SK-N-SH (cell line): ENCODE data around the gene SMAP2. TPM values are rescaled to one million over a fixed set of nuclear protein-coding genes. Genes with fewer than 3 reads are reported as not detected.

ENCODE experiments used
- CTCF ChIA-PET: fragments of 300-600, 350-600 bp; formaldehyde crosslinking; extraction: SDS; loops from one replicate; lab custom pipeline; 2021; lab: Yijun Ruan, JAX
- POLR2A ChIA-PET: fragments of 350-600 bp; sonication (Branson Sonifier 250); formaldehyde crosslinking; extraction: SDS; loops from one replicate; lab custom pipeline; 2020; ENCODE audit warnings: antibody characterized with exemption, inconsistent platforms; lab: Yijun Ruan, JAX
- DNase-seq: peaks from one replicate; pipeline ENCODE4 v3.0.0; 2012
- H2AFZ ChIP-seq: fragments of 200-600 bp; sonication (generic); 2 replicates; pipeline ENCODE4 v1.8.1; 2016; ENCODE audit warnings: antibody characterized with exemption, mild to moderate bottlenecking, low read depth
- H3F3A ChIP-seq: fragments of 200-600 bp; sonication (generic); replicated peaks from 2 replicates; pipeline ENCODE3; 2016; ENCODE audit warnings: antibody characterized with exemption, mild to moderate bottlenecking; ENCODE audit not compliant: insufficient read depth
- H3K27ac ChIP-seq, 2 experiments: fragments of 200-500 bp in 1 of 2; fragments of 200-600 bp in 1 of 2; sonication (Bioruptor generic) in 1 of 2; sonication (generic), shearing (Covaris generic) in 1 of 2; 2 replicates each; pipeline versions ENCODE4 v1.5.1 to v1.6.1; 2014 to 2016; ENCODE audit warnings: low read depth in 2 of 2, inconsistent platforms in 1 of 2, low read length in 1 of 2, mild to moderate bottlenecking in 1 of 2, mixed read lengths in 1 of 2
- H3K27me3 ChIP-seq: fragments of 200-600 bp; sonication (generic), shearing (Covaris generic); 2 replicates; pipeline ENCODE4 v1.6.1; 2016; ENCODE audit warnings: mixed run types; ENCODE audit not compliant: insufficient read depth
- H3K36me3 ChIP-seq, 2 experiments: fragments of 200-500 bp in 1 of 2; fragments of 200-600 bp in 1 of 2; sonication (Bioruptor generic) in 1 of 2; sonication (generic) in 1 of 2; replicated peaks in 1 of 2; 2 replicates each; pipeline versions ENCODE3 to v1.5.1; 2014 to 2016; ENCODE audit warnings: low read length in 1 of 2, mild to moderate bottlenecking in 1 of 2; ENCODE audit not compliant: insufficient read depth in 2 of 2, control insufficient read depth in 1 of 2
- H3K4me1 ChIP-seq, 2 experiments: fragments of 200-500 bp in 1 of 2; fragments of 200-600 bp in 1 of 2; sonication (Bioruptor generic) in 1 of 2; sonication (generic), shearing (Covaris generic) in 1 of 2; 2 replicates each; pipeline versions ENCODE4 v1.5.1 to v1.6.1; 2014 to 2016; ENCODE audit warnings: low read depth in 1 of 2, low read length in 1 of 2, mixed run types in 1 of 2; ENCODE audit not compliant: insufficient read depth in 2 of 2, control insufficient read depth in 1 of 2
- H3K4me2 ChIP-seq: fragments of 200-600 bp; sonication (generic), shearing (Covaris generic); 2 replicates; pipeline ENCODE4 v1.6.1; 2017; ENCODE audit warnings: mixed run types
- H3K4me3 ChIP-seq, 2 experiments: fragments of 200-500 bp in 1 of 2; fragments of 200-600 bp in 1 of 2; sonication (Bioruptor generic) in 1 of 2; sonication (generic), shearing (Covaris generic) in 1 of 2; 2 replicates each; pipeline versions ENCODE4 v1.5.1 to v1.8.1; 2014 to 2016; ENCODE audit warnings: low read depth in 2 of 2, inconsistent platforms in 1 of 2, low read length in 1 of 2, mild to moderate bottlenecking in 1 of 2, mixed read lengths in 1 of 2, moderate library complexity in 1 of 2
- H3K79me2 ChIP-seq: fragments of 200-600 bp; sonication (generic); 2 replicates; pipeline ENCODE4 v1.8.1; 2017; ENCODE audit warnings: mild to moderate bottlenecking; ENCODE audit not compliant: insufficient read depth
- H3K9ac ChIP-seq: fragments of 200-600 bp; sonication (generic); 2 replicates; pipeline ENCODE4 v1.6.1; 2017; ENCODE audit warnings: mixed run types
- H3K9me2 ChIP-seq: fragments of 200-600 bp; sonication (generic); 2 replicates; pipeline ENCODE4 v1.6.1; 2017; ENCODE audit warnings: mixed run types
- H3K9me3 ChIP-seq: fragments of 200-600 bp; sonication (generic); 2 replicates; pipeline ENCODE4 v1.6.1; 2017; ENCODE audit warnings: mixed run types, mild to moderate bottlenecking, moderate library complexity
- H4K20me1 ChIP-seq: fragments of 200-600 bp; sonication (generic); 2 replicates; pipeline ENCODE4 v1.6.1; 2017; ENCODE audit warnings: mild to moderate bottlenecking, mixed run types; ENCODE audit not compliant: insufficient read depth
- EP300 ChIP-seq, 2 experiments: IDR thresholded peaks; 2 replicates each; pipeline versions ENCODE4 v1.4.0 to v1.6.1; 2012; ENCODE audit warnings: borderline replicate concordance in 1 of 2, low read depth in 1 of 2, low read length in 1 of 2
- EZH2phosphoT487 ChIP-seq: fragments of 200-600 bp; sonication (generic); IDR thresholded peaks from 2 replicates; pipeline ENCODE4 v1.6.1; 2017; ENCODE audit warnings: low read depth, mixed run types, mild to moderate bottlenecking, antibody characterized with exemption, moderate library complexity, borderline replicate concordance
- FOSL2 ChIP-seq: IDR thresholded peaks from 2 replicates; pipeline ENCODE4 v1.4.0; 2012; ENCODE audit warnings: low read depth, mild to moderate bottlenecking, moderate library complexity, borderline replicate concordance
- FOXJ3 ChIP-seq: sonication (generic); formaldehyde crosslinking; IDR thresholded peaks from 2 replicates; pipeline ENCODE4 v1.5.1; 2020; ENCODE audit warnings: mild to moderate bottlenecking, missing genetic modification reagents
- GABPA ChIP-seq: IDR thresholded peaks from 2 replicates; pipeline ENCODE4 v1.4.0; 2012; ENCODE audit warnings: low read depth, mild to moderate bottlenecking
- GATA2 ChIP-seq: sonication (generic); formaldehyde crosslinking; IDR thresholded peaks from 2 replicates; pipeline ENCODE4 v1.5.0; 2020; ENCODE audit warnings: mild to moderate bottlenecking, missing genetic modification reagents
- NFIC ChIP-seq: IDR thresholded peaks from 2 replicates; pipeline ENCODE4 v1.4.0; 2012; ENCODE audit warnings: borderline replicate concordance
- NRF1 ChIP-seq: IDR thresholded peaks from 2 replicates; pipeline ENCODE4 v1.6.1; 2012; ENCODE audit warnings: low read depth, mild to moderate bottlenecking, low read length
- RAD21 ChIP-seq: IDR thresholded peaks from 2 replicates; pipeline ENCODE4 v1.6.1; 2012; ENCODE audit warnings: mild to moderate bottlenecking, low read length
- RCOR1 ChIP-seq: fragments of 150-350 bp; IDR thresholded peaks from 2 replicates; pipeline ENCODE4 v1.6.1; 2017; ENCODE audit warnings: antibody characterized with exemption, low read length
- RFX5 ChIP-seq: IDR thresholded peaks from 2 replicates; pipeline ENCODE4 v1.6.1; 2012; ENCODE audit warnings: mild to moderate bottlenecking, improper control_type of control experiment, low read length
- SIN3A ChIP-seq: IDR thresholded peaks from 2 replicates; pipeline ENCODE4 v1.6.1; 2012; ENCODE audit warnings: low read depth, mild to moderate bottlenecking, low read length, moderate library complexity, borderline replicate concordance
- SMC3 ChIP-seq: IDR thresholded peaks from 2 replicates; pipeline ENCODE4 v1.6.1; 2012; ENCODE audit warnings: low read depth, low read length, improper control_type of control experiment
- TAF1 ChIP-seq: IDR thresholded peaks from 2 replicates; pipeline ENCODE4 v1.6.1; 2012; ENCODE audit warnings: low read depth, mild to moderate bottlenecking, low read length, moderate library complexity, borderline replicate concordance
- TCF12 ChIP-seq: IDR thresholded peaks from 2 replicates; pipeline ENCODE4 v1.4.0; 2012
- TEAD4 ChIP-seq: IDR thresholded peaks from 2 replicates; pipeline ENCODE4 v1.4.0; 2012; ENCODE audit warnings: mild to moderate bottlenecking, borderline replicate concordance; ENCODE audit not compliant: insufficient read depth
- YY1 ChIP-seq: IDR thresholded peaks from 2 replicates; pipeline ENCODE4 v1.4.0; 2012; ENCODE audit warnings: low read depth, mild to moderate bottlenecking
- WGBS: methylation state at CpG from one replicate; pipeline ENCODE4 v1.1.6; 2017; ENCODE audit warnings: low lambda C conversion rate; 5-methylcytosine and 5-hydroxymethylcytosine counted together
- polyA plus RNA-seq, 3 experiments: library from polyadenylated mRNA; depleted of rRNA; stranded (reverse); fragments of >200 nt; gene quantifications; 2 replicates each; pipeline ENCODE4 v1.2.3, GENCODE V29; 2012
- TF ChIP-seq, protein P1 (sequence below): fragments of 200-600 bp; sonication (generic); IDR thresholded peaks from 2 replicates; pipeline ENCODE4 v1.6.1; 2017; ENCODE audit warnings: antibody characterized with exemption, mild to moderate bottlenecking, moderate library complexity
- TF ChIP-seq, protein P2 (sequence below): IDR thresholded peaks from 2 replicates; pipeline ENCODE4 v1.6.1; 2012; ENCODE audit warnings: mild to moderate bottlenecking, low read depth, low read length, moderate library complexity
- TF ChIP-seq, protein P3 (sequence below): fragments of 150-350 bp; IDR thresholded peaks from 2 replicates; pipeline ENCODE4 v1.6.1; 2016; ENCODE audit warnings: mild to moderate bottlenecking, low read depth, low read length

SMAP2 gene
- polyA plus RNA-seq, 1 of the 3 experiments (the other 2 are of a cell fraction): 11.2 TPM

DNA sequence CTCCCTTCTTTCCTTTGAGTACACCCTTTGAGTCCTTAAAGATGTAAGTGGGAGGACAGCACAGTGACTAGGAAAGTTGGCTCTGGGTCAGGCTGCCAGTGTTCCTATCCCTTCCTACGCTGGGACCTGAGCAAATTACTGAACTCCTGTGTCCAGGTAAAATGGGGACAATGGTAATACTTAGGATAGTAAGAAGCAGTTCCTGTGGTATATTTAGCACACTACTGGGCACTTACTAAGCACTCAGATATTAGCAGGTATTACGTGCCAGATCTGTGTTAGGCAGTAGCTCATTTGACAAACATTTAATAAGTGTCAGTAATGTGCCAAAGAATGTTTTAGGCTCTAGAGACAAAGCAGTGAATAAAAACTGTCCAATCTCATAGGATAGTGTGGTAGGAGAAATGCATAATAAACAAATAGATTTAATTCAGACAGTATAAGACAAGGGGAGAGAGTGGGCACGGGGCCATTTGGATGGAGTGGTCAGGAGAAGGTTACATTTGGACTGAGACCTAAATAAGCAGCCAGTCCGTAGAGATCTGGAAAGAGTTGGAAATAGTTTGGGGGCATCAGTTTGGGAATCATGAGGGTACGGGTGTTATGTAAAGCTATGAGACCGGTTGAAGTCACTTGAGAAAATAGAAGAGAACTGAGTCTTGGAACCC is 50.6 kb downstream of the SMAP2 start:
- Histone ChIP-seq H3K4me1 (no peaks in the 10 kb centered on the region), H3K36me3 (peaks cover 7 to 9% of the 10 kb centered on the region in 2 experiments), H3K9me2 (no peaks in the 10 kb centered on the region), H3K27ac (no peak overlapping the region), H3K9me3 (no peaks in the 10 kb centered on the region), H4K20me1 (no peaks in the 10 kb centered on the region), H3K9ac (no peak overlapping the region), H3K27me3 (no peaks in the 10 kb centered on the region), H3F3A (no peaks in the 10 kb centered on the region), H3K4me3 (no peak overlapping the region), H3K79me2 (no peaks in the 10 kb centered on the region), H3K4me2 (no peak overlapping the region), H2AFZ (no peak overlapping the region)
- CTCF ChIA-PET: interaction anchor here (1.0 to 2.4 kb wide), 6 partner anchors 8 to 280 kb away, joined by 3 to 9 read pairs (median 5); no protein-coding TSS in a partner anchor
- no peak for DNase-seq
- WGBS: 95% methylated on average over 6 of the region's 6 CpGs
- TF ChIP-seq GABPA (no peak), RCOR1 (no peak), GATA2 (CRISPR knock-in tag) (no peak), SIN3A (no peak), YY1 (no peak), FOXJ3 (no peak)
- POLR2A ChIA-PET: interaction anchor here (1.2 kb wide), 1 partner anchor 272 kb away, joined by 3 read pairs; no protein-coding TSS in a partner anchor

DNA sequence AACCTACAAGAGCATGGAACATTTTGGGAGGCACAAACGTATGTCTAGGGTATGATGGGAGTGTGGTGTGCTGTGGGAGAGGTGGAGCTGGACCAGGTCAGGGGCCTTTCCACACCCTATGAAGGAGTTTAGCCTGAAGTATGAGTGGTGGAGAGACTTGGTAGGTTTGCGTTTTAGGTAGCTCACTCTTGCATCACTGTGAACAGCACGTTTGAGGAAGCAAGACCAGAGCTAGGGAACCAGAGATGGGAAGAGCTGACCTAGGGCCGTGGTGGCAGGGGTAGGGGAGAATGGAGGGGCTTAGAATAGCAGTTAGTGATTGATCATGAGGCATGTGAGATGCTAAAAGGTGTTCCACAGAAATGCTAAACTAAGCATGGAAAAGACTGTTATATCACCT is 51.7 kb downstream of the SMAP2 start:
- Histone ChIP-seq H3K79me2 (no peaks in the 10 kb centered on the region), H3K4me2 (no peak overlapping the region), H3F3A (no peaks in the 10 kb centered on the region), H3K4me3 (no peak overlapping the region), H3K9ac (no peak overlapping the region), H3K9me3 (no peaks in the 10 kb centered on the region), H3K27me3 (no peaks in the 10 kb centered on the region), H3K27ac (no peak overlapping the region), H2AFZ (no peak overlapping the region), H4K20me1 (no peaks in the 10 kb centered on the region), H3K36me3 (peaks cover under 1 to 7% of the 10 kb centered on the region in 2 experiments), H3K4me1 (no peaks in the 10 kb centered on the region), H3K9me2 (no peaks in the 10 kb centered on the region)
- 84% methylated on average over 4 of the region's 4 CpGs for WGBS
- ChIA-PET POLR2A (interaction anchor here (1.2 kb wide), 1 partner anchor 273 kb away, joined by 3 read pairs; no protein-coding TSS in a partner anchor), CTCF (interaction anchor here (1.3 to 2.8 kb wide), 7 partner anchors 9 to 281 kb away, joined by 3 to 12 read pairs (median 5); no protein-coding TSS in a partner anchor)
- no peak for DNase-seq
- no peak for TF ChIP-seq EZH2phosphoT487
- no peak for TF ChIP-seq TEAD4
- no peak for TF ChIP-seq SIN3A
- no peak for TF ChIP-seq NRF1
- TF ChIP-seq TCF12: no peak
- no peak for TF ChIP-seq TAF1
- no peak for TF ChIP-seq RFX5
- no peak for TF ChIP-seq RAD21
- TF ChIP-seq, protein P1, sequence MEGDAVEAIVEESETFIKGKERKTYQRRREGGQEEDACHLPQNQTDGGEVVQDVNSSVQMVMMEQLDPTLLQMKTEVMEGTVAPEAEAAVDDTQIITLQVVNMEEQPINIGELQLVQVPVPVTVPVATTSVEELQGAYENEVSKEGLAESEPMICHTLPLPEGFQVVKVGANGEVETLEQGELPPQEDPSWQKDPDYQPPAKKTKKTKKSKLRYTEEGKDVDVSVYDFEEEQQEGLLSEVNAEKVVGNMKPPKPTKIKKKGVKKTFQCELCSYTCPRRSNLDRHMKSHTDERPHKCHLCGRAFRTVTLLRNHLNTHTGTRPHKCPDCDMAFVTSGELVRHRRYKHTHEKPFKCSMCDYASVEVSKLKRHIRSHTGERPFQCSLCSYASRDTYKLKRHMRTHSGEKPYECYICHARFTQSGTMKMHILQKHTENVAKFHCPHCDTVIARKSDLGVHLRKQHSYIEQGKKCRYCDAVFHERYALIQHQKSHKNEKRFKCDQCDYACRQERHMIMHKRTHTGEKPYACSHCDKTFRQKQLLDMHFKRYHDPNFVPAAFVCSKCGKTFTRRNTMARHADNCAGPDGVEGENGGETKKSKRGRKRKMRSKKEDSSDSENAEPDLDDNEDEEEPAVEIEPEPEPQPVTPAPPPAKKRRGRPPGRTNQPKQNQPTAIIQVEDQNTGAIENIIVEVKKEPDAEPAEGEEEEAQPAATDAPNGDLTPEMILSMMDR: no peak
- TF ChIP-seq GATA2 (CRISPR knock-in tag): no peak
- TF ChIP-seq FOSL2: no peak
- no peak for TF ChIP-seq FOXJ3
- TF ChIP-seq NFIC: no peak
- TF ChIP-seq, protein P2, sequence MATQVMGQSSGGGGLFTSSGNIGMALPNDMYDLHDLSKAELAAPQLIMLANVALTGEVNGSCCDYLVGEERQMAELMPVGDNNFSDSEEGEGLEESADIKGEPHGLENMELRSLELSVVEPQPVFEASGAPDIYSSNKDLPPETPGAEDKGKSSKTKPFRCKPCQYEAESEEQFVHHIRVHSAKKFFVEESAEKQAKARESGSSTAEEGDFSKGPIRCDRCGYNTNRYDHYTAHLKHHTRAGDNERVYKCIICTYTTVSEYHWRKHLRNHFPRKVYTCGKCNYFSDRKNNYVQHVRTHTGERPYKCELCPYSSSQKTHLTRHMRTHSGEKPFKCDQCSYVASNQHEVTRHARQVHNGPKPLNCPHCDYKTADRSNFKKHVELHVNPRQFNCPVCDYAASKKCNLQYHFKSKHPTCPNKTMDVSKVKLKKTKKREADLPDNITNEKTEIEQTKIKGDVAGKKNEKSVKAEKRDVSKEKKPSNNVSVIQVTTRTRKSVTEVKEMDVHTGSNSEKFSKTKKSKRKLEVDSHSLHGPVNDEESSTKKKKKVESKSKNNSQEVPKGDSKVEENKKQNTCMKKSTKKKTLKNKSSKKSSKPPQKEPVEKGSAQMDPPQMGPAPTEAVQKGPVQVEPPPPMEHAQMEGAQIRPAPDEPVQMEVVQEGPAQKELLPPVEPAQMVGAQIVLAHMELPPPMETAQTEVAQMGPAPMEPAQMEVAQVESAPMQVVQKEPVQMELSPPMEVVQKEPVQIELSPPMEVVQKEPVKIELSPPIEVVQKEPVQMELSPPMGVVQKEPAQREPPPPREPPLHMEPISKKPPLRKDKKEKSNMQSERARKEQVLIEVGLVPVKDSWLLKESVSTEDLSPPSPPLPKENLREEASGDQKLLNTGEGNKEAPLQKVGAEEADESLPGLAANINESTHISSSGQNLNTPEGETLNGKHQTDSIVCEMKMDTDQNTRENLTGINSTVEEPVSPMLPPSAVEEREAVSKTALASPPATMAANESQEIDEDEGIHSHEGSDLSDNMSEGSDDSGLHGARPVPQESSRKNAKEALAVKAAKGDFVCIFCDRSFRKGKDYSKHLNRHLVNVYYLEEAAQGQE: no peak
- TF ChIP-seq YY1: no peak
- no peak for TF ChIP-seq EP300 (IDR thresholded peaks at IDR 0.05; ENCODE audit: borderline replicate concordance in 1 of 2, low read depth in 1 of 2, low read length in 1 of 2)
- TF ChIP-seq, protein P3, sequence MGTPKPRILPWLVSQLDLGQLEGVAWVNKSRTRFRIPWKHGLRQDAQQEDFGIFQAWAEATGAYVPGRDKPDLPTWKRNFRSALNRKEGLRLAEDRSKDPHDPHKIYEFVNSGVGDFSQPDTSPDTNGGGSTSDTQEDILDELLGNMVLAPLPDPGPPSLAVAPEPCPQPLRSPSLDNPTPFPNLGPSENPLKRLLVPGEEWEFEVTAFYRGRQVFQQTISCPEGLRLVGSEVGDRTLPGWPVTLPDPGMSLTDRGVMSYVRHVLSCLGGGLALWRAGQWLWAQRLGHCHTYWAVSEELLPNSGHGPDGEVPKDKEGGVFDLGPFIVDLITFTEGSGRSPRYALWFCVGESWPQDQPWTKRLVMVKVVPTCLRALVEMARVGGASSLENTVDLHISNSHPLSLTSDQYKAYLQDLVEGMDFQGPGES: no peak
- no peak for TF ChIP-seq SMC3
